ENCODE measurements around the gene SNX1.

The SNX1 gene

DNA sequence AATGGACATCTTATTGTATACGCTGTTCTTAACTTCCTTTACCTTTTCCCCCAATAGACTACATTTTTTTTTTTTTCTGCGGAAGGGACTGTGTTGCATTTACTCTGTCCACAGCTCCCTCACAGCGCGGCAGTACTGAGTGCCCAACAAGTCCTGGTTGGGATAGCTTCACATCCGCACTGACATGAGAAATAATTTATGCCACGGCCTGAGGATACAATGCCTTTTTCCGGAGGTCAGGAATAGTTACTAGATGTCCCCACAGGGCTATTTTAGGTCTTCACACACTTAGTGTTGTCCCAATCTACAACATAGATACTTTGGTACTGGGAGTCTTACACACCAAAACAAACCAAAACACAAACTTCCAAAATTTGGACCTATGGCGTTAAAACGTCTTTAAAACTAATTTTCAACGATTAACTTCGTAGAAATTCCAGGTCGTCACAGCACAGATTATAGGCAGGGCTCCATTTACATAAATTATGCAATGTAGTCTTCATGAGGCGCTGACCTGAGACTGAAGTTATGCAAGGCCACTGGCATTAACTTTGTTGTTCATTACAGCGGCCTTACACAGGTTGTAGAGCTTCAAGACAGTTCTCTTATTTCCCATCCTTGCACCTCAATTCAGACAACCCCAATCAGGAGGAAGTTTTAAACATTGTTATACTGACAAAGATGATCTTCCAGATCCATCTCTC lies 68.0 kb downstream of the SNX1 start:
- DNase-seq (ENCODE audit: low read depth) = no peak

DNA sequence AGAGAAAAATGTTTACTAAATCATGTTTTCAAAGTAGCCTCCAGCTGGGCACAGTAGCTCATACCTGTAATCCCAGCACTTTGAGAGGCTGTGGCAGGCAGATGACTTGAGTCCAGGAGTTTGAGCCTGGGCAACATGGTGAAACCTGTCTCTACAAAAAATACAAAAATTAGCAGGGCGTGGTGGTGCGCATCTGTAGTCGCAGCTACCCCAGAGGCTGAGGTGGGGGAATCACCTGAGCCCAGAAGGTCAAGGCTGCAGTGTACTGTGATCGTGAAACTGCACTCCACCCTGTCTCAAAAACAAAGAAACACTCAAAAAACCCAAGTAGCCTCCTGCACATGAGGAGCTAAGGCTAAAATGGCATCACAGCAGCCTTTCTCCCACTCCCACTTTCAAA lies 68.7 kb downstream of the SNX1 start:
- DNase-seq (ENCODE audit: low read depth) = no peak

DNA sequence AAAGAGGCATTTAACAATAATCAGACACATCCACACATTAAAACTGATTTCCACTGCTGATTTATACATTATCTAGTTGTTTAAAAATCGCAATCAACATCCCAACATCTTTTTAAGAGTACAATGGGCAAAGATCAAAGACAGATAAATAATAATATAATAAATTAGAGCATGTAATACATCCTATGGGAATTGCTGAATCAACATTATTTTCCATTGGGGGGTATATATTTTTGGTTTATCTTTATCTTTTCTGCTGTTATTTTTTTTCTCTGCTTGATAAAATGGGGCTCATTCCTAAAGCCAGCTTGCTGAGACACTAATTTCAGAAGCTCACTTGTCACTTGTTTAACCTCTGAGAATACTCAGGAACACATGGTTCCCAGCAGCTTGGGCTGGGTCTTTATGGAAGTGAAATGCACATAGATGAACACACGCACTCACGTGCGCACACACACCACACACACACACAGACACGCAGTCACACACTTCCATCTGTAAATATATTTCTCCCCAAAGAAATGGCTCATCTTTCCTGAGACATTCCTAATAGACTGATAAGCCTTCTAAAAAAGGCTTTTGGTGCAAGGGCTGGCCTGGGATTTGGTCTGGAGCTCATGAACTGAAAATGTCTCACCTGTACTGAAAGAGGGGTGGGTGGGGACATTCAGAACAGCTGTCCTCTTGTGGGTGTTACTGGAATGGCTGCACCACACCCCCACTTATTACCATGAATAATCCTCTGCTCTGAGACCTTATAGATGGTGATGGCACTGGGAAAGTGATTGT lies 70.5 kb downstream of the SNX1 start:
- DNase-seq (ENCODE audit: low read depth) = no peak

DNA sequence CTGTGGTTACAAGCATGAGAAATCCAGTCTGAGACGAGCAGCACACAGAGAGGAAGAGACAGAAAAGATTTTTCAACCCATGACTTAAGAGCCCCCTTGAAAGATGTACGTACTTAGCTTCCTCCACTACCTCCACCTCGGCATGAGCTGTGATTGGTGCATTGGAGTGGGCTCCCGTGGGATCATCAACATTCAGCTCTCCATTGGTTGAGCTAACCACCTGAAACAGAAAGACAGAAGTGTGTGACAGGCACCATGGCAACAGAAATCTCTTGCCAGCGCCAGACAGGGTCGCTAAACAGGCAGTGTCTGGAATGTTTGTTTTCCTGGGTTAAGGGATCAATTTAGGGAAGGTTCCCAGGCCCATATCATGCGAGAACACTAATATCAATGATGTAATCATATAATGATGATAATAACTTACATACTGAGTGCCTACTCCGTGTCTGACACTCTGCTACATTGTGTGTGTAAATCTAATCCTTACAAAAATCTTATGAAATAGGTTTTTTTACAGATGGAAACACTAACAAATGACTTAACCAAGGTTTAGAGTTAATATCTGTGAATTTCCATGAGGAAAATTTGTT lies 84.5 kb downstream of the SNX1 start:
- no peak for DNase-seq (ENCODE audit: low read depth)

DNA sequence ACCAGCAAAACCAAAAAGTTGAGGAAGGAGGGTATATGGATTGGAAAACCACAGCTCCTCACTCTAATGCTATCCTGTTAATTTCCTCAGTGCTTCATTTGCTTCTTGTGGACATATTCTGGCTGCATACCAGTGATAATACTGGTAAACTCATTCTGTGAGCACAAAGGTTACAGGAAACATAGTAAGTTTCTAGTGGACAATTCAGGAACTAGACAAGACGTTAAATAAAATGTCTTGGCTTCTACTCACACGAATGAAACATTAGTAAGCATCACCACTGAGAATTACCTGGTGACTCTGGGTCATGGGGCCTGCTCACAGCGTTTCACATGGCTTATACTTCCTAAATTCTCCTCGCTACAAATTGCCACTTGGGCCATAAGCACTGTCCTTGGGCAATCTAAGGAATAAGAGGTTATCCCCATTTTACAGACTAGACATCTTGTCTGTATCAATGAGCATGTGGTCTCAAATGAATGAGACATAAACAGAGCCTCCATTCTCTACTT lies 87.1 kb downstream of the SNX1 start:
- DNase-seq (ENCODE audit: low read depth) = no peak

DNA sequence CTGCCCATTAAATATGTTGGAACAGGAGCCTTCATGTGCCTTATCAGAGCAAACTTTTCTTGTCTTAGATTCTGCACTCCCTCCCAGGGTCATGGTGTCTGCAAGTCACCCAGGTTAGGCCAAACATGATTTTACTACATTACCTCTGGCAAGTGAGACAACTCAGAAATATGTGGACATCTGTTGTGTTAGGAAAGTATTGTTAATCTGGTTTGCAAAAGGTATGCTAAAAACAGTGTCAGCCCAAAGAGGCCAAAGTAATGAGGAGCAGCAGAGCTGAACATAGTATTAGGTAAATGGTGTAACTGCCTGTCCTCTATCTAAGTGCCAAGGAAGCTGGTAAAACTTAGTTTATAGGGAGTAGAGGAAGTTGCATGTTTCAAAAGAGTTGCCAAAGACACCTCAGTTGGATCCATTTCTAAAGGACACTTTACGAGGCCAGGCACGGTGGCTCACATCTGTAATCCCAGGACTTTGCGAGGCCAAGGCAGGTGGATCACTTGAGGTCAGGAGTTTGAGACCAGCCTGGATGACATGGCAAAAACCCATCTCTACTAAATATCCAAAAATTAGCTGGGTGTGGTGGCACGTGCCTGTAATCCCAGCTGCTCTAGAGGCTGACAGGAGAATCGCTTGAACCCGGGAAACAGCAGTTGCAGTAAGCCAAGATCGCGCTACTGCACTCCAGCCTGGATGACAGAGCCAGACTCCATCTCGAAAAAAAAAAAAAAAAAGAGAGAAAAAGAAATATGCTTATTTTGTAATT lies 89.5 kb downstream of the SNX1 start:
- no peak for DNase-seq (ENCODE audit: low read depth)

DNA sequence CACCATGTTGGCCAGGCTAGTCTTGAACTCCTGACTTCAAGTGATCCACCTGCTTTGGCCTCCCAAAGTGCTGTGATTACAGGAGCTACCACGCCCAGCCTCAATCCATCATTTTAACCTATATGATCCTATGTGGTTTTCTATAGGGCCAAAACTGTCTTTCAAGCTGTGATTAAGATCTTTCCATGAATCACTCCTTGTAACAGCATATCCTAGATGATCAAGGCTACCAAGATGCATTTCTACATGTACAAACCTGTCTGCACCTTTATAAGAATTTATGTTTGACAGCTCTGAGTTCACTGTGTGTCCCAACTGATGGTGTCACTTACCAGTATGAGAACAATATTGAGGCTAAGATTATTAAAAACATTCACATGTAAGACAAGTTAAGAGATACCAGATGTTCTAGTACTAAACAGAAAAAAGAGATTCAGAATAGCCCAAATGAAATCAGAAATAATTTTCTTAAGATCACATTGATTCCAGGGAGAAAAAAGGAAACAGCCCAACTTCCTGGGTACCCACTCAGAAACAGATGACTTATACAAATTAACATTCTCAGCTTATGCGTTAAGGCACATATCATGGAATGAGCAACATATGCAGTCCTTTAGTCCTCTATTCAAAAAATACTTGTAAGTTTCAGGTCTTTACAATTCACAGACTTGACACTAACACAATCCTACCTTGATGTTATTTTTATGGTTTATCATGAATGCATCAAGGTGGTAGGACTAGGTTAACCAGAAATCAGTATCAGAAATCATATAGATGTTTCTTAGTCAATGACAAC lies 91.8 kb downstream of the SNX1 start:
- no peak for DNase-seq (ENCODE audit: low read depth)

Data from GM04504 (cell line).